ENCODE data around the gene SDHB.

SDHB gene

DNA sequence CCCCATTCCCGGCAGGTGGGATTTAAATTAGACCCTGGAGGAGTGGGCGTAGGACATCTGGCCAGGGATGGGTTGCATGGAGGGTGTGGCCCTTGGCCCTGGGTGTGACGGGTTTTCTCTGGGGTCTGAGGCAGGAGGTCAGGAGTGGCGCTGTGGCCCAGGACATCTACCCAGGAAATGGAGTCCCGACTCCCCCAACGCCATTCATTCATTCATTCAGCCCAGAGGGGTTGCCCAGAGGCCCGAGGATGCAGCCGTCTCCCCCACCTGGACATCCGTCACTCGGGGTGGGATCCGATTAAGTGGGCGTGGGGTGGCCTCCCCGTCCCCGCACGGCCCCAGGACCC, 42.8 kb downstream of the SDHB start:
- no peak for DNase-seq

DNA sequence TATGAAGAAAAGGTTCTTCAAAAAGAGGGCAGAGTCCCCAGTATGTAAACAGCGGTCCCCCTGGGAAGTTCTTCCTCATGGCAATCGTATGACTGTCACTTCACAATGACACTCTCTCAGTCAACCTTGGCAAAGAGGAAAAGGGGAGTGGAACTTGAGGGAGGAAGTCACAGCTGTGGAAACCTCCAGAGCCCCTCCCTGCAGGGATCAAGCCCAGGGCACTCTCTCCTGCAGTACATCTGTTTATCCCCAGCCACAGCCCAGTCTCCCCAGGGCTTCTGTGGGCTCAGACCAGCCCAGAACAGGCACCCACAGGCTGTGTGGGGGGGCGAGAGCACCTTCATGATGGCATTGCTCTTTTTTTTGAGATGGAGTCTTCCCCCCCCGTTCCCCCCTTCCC, 44.1 kb downstream of the SDHB start:
- peak; percentile 67 to 72 for DNase-seq

DNA sequence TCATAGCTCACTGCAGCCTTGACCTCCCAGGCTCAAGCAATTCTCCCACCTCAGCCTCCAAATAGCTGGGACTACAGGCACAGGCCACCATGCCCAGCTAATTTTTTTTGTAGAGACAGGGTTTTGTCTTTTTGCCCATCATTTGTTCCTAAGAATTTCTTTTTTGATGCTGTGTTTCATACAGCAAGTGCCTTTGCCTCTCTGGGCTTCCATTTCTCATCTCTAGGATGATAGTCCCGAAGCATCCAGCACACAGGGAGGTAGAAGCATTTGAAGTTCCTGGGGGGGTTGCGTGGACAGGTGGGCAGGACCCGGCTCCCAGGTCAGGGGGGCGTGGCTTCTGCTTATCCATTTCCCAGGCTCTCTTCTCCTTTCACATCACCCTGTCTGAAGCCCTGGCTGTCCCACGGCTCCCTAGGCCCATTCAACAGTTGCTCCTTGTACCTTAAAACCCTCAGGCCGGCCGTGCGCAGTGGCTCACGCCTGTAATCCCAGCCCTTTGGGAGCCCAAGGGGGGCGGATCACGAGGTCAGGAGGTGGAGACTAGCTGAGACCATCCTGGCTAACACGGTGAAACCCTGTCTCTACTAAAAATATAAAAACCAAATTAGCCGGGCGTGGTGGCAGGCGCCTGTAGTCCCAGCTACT, 45.5 kb downstream of the SDHB start:
- DNase-seq, result no peak

DNA sequence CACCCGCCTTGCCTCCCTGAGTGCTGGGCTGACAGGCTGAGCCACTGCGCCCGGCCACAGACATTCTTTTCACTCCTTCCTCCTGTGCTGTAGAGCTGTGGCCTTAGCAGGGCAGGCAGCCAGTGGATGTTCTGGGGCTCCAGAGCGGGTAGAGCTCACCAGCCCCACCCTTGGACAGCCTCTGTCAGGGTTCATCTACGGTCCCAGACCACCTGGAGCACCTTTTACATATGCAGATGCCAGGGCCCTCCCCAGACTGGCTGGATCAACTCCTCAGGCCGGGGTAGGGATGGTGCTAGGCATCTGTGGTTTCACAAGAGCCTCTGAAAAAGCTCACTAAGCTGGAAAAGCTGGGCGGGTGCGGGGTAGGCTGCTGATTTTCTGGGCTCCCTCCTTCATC, 46.7 kb downstream of the SDHB start:
- no peak for DNase-seq

DNA sequence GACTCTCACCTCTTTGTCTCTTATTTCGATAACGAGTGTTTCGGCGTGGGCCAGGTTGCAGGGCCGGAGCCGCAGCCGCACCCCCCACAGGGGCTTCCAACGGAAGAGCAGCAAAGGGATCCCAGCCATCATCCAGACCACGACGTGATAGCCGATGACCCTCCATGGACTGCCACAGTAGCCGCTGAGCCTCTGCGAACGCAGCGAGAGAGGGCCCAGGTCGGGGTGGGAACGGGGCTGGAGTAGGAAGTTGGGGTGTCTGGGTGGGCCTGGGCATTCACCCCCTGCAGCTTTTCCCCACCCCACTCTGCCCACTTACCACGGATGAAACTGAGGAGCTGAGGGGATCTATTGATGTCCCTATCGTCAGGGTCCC, 48.5 kb downstream of the SDHB start:
- DNase-seq, result no peak

DNA sequence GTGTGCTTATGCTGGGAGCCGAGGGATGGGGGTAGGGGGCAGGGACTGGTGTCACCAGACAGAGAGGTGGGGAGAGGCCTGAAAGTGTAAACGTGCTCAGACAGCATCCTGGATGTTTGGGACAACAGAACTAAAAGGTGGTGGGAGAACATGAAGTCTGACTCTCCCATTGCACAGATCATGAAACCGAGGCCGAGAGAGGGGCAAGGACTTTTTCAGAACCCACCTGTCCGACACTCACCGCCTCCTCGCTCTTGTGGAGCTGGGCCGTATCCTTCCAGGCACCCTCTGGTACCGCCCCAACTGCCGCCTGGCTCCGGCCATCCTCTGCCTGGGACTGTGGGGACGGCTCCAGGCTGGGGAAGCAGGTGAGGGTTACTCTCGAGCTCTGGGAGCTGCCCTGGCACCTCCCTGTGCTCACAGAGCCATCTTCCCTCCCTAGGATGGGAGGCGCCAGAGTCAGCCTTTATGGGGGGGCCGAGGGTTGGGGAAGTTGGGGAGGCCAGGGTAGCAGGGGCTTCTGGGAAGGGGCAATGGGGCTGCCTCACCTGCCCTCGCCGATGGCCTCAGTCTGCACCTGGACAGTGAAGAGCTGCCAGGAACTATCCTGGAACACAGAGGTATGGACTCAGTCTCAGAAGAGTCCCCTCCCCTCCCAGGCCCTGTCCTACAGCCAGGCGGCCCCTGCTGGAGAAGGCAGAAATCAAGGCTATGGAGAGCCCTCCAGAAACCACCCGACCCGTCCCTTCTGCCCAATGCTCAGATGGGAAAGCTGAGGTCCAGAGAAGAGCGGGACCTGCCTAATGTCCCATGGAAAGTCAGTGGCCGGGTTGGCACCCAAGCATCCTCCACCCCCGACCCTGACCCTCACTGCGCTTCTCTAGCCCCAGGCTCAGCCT, 49.1 kb downstream of the SDHB start:
- no peak for DNase-seq

DNA sequence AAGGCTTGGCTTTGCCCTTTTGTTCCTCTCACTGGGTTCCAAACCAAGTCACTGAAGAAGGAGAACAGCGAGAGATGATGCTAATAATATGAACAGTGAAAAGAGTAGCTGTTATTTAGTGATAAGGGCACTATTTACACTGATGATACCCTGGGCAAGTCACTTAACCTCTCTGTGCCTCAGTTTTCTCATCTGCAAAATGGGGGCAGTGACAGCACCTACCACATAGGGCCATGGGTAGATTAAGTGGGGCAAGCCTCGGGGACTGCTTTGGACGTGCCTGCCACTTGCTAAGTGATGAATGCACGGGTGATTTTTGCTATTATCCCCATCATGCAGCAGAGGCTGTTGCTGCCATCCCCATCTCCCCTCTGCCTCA, 51.3 kb downstream of the SDHB start:
- no peak for DNase-seq

DNA sequence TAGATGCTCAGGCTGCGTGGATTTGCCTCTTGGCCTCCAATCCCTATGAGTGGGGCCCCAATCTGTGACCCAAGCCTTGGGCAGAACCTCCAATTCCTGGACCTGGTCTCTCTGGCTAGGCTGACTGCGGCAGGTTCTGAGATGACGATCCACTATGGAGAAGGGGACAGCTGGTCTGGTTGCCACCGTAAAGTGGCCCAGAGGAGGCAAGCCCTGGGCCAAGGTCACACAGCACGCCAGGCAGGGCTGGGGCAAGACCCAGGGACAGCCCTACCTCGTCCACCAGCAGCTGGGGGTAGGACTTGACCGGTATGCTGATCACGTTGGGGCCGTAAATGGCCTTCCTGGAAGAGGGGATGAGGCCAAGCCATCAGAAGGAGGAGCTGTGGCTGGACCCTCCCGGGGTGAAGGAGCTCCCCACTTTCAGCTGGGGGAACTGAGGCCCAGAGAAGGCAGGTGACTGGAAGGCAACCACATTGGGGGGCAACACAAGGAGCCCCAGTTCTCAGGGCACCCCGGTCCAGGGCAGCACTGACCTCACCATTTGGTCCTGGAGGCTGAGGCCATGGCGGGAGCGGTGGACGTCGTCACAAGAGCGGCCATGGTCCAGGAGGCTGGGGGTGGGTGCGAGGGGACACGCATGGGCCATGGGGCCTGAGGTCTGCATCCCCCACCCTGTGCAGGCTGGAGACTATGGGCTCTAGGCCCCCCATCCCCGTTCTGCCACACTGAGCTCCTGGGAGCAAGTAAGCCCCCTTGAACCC, 51.9 kb downstream of the SDHB start:
- no peak for DNase-seq

DNA sequence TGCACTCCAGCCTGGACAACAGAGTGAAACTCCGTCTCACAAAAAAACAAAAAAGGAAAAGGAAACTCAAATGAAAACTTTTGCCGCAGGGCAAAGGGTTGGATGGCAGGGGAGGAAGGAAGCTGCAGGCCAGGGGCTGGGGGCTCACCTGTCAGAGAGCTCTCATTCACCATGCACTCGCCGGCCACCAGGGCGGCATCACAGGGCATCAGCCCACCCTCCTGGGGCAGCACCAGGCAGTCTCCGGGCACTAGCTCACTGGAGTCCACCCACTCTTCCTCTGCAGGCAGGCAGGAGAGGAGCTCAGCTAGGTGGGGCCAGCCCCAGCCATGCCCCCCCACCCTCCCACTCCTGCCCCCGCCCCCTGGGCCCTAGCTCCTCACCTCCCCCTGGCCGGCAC, 54.0 kb downstream of the SDHB start:
- DNase-seq, result no peak

DNA sequence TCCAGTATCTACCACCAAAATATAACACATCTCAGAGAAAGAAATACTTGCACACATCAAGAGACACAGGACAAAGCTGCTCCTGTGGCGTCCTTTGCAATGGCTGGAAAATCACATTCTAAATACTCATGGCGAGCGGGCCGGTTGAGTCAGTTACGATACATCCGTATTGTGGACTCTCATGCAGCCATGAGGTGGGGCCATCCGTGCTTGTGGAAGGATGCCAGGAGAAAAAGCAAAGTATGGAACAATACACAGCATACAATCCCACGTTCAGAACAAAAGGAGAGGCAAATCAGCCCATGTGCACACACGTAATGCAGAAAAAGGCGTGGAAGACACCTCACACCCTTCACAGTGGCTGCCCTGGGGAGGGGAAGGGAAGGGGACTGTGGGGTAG, 55.2 kb downstream of the SDHB start:
- DNase-seq, result no peak

DNA sequence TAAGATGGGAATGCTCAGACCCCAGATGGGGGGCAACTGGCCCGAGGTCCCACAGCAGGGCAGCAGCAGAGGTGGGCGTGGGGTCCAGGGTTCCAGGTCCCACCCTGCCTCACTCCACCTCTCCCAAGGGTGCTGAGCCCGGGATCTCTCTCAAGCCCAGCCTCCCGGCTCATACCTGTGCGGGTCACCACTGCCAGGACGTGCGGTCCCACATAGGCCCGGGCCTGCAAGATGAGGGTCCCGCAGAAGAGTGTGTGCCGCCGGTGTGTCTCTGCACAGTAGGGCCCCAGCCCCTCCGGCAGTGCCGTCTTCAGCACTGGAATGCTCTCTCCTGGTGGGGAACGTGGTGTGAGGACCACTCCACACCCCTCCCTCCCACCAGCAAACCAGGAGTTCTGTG, 57.0 kb downstream of the SDHB start:
- DNase-seq, result no peak

DNA sequence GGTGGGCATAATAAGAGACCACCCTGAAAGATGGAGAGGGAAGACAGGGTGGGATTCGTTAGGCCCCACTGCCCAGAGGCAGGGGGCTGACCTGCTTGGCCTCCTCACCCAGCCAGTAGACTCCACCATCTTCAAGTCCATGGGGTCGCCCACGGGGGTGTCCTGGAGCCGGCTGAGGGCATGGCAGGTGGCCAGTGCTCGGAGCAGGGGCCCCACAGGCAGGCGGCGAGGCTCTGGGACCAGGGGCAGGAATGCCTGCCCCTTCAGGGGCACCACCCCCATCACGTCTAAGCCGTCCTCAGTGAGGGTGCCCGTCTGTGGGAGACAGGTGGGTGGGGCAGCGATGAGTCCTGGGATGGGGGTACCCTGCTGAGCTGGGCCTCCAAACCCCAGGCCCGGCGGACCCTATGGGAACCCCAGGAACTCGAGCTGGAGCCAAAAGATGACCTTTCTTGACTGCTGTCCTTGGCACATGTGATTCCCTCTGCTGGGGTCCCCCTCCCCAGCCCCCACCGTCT, 60.3 kb downstream of the SDHB start:
- DNase-seq, result no peak

DNA sequence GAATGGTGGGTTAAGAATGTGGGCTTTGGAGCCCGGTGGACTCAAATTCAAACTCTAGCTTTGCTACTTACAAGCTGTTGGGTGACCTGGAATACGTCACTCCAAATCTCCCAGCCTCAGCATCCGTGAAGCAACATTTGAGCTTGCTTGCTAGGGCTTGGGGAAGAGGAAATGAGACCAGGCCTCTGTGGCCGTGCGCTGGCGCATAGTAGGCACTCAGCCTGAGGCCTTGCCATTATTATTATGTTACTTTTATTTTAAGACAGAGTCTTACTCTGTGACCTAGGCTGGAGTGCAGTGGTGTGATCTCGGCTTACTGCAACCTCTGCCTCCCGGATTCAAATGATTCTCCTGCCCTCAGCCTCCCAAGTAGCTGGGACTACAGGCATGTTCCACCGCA, 61.2 kb downstream of the SDHB start:
- no peak for DNase-seq

DNA sequence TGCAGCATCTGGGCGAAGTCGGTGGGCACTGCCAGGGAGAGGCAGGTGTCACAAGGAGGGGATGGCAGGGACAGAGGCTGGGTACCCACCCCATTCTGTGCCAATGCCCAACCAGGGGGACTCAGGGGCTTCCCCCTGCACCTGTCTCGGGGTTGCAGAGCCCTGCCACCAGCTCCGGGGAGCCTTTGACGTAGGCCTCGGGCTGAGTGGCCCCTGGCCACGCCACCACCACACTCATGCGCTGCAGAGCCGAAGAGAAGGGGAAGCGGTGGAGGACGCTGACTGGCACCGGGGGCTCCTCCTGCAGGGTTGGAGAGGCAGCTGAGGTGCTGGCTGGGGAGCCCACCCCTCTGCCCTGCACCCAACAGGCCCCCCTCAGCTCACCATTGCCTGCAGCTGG, 61.7 kb downstream of the SDHB start:
- no peak for DNase-seq

DNA sequence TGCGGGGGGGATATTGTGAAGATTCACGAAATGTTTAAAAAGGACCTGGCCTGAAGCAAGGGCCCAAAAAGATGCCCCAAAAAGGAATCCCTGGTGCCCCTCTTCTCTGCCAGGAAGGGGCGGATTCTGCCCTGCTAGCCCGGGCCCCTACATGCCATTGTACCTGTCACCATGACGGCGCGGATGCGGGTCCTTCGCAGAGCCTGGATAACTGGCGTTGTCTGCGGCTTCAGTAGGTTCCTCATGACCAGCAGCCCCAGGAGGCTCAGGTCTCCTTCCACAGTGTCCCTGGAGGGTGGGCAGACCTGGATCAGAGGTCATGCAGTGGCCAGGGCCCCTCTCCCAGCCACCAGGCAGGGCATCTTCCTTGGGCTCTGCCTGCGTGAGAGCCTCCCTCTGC, 62.3 kb downstream of the SDHB start:
- no peak for DNase-seq

DNA sequence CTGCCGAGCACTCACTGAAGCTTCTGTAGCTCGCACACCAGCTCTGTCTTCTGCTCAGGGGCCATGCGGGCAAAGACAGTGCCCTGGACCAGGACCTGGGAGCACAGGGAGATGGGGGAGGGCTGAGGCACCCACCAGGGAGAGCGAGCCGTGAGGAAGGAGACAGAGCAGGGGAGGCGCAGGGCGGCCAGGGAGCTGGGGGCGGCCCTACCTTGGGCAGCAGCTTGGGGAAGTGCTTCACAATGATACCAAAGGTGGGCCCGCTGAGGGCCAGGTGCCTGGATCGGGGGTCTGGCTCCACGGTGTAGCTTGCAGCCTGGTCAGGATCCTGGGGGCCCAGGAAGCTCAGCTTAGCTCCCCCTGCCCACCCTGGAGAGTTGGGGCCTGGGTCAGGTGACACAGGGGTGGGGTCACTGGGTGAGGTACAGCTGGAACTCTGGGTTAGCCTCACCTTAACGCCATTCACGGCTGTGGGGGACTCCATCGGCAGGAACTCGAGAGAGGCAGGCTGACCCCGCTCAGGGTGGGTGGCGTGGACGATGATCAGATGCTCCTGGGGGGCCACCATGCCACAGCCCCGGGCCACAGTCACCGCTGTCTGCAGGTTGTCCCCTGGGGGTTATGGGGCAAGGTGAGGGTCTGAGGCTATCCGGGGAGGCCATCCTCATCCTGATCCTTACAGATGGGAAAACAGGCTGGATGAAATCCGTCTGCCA, 64.0 kb downstream of the SDHB start:
- no peak for DNase-seq

DNA sequence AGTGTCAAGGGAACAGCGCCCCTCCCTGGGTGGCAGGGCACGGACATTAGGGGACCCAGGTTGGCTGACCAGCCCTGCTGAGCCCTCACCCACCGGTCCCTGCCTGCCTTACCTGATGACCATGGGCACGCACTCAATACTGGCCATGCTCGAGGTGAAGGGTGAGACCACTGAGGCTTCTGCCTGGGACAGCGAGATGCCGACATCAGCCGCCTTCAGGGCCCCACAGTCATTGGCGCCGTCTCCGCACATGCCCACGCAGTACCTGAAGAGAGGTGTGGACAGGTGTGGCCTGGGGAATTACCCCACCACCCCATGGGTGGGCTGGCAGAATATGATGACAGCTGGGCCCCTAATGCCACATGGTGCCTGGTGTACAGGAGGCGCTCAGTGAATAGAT, 65.6 kb downstream of the SDHB start:
- no peak for DNase-seq

DNA sequence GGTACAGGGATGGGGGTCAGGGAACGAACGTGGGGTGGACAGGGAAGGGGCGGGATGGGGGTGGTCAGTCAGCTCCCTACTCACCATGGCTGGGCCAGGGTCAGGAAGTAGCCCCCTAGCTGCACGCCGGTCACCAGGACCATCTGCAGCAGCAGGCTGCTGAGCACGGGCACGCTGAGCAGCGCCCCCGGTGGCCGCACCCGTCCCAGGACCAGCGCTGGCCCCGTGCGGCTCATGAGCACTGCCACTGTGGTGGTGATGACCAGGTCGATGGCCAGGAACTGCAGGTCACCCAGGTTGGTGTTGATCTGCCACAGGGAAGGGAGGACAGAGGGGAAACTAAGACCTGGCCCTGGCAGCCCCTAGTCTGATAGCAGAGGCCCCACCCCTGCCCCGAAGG, 66.9 kb downstream of the SDHB start:
- DNase-seq, result no peak

DNA sequence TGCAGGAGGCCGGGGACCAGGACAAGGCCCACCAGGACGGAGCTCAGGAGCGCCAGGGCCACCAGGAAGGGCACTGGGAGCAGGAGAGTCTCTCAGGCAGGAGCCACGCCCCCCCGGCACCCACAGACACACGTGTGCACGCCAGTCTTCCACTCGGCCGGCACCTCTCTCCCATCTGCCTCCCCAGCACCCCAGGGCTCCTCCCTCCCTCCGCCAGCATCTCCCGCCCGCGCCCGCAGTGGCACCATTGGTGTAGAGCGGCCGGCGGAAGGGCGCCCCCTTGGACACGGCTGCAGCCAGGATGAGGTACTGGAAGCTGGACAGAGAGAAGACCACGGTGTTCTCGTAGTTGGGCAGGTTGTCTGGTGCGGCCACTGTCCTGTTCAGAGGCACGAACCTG, 67.3 kb downstream of the SDHB start:
- no peak for DNase-seq

DNA sequence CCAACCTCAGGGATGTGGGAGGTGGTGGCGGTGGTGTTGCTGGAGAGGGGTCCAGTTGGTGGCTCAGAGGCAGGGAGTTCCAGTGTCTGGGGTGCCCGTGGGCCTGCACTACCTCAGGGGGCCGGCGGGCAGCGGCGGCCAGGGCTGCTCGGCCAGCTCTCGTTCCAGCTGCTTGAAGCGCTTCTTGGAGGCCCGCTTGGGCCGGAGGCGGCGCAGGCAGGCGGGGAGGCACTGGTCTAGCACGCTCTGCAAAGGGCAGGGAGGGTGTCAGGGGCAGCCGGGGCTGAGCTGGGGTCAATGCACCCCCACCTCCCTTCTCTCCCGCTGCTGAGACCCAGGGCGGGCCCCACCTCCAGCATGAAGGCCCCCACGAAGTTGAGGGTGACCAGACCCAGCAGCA, 67.7 kb downstream of the SDHB start:
- DNase-seq, result no peak

DNA sequence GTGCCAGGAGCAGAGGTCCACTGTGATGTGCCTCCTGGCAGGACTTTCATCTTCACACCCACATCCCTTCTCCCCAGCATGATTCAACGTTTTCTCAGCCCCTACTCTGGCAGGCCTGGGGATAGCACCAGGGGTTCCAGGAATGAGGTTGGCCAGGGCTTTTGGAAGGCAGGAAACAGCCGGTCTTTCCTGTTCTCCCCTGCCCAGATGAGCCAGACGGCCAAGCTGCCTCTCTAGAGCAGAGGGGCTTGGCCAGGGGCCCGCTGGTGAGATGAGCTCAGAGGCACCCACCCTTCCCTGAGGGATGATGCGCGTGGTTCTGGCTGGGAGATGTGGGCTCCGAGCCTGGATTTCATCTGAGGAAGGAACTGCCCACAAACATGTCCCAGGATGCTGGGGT, 69.1 kb downstream of the SDHB start:
- no peak for DNase-seq

DNA sequence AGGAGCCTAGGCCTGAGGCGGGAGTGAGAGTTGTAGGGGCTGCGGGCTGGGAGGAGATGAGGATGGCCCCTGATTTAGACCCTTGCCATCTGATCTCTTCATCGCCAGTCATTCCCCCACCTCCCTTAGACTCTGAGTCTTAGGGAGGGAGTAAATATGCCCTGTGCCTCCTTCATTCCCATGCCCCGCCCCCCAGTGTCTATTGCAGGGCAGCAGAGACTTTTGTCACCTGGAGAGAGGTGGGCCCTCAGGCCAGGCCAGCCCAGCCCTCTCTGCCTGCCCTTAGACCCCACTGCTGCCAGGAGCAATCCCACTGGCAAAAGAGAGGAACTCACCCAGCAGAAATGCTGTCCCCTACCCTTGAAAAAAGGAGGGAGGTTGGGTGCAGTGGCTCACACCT, 70.2 kb downstream of the SDHB start:
- DNase-seq, result no peak

DNA sequence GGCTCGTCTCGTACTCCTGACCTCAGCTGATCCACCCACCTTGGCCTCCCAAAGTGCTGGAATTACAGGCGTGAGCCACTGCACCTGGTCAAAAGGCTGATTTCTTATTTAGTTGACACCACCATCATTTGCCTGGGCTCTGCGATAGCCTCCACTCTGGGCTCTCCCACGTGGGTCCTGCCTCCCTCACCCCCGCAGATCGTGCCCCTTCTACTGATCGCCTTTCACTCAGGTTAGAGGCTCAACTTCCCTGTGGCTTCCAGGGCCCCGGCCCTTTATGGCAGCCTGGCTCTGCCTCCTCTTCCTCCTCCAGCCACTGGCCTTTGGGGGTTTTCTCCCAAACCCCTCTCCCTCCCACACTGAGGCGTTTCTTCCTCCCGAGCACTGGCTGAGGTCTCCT, 70.9 kb downstream of the SDHB start:
- DNase-seq, result no peak
